ENCODE data around the gene VSIR. TPM values are rescaled to one million over a fixed set of nuclear protein-coding genes. Genes with fewer than 3 reads are reported as not detected.

Gene VSIR
- total and polyA plus RNA-seq, 9 of the 15 experiments (the other 6 are each of a cell fraction or from before 2014, with no cell fraction given) = 0.14 to 20.5 (median 9.3) TPM

GRCh38 chr10:71748671-71749191, 24.6 kb downstream of the VSIR start (continued):
- TF ChIP-seq, protein P1, sequence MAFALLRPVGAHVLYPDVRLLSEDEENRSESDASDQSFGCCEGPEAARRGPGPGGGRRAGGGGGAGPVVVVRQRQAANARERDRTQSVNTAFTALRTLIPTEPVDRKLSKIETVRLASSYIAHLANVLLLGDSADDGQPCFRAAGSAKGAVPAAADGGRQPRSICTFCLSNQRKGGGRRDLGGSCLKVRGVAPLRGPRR (CRISPR knock-in tag; IDR thresholded peaks at IDR 0.05) = no peak
- TF ChIP-seq ZNF583 (CRISPR knock-in tag; IDR thresholded peaks at IDR 0.05) (peak; percentile 85), CHCHD3 (CRISPR knock-in tag; IDR thresholded peaks at IDR 0.05) (no peak), ZNF274 (IDR thresholded peaks at IDR 0.05; ENCODE audit: borderline replicate concordance, low read depth, low read length) (no peak), NRF1 (conservative IDR thresholded peaks at IDR 0.05 in 1 of 2, IDR thresholded peaks at IDR 0.05 in 1 of 2) (no peak), PCBP2 (IDR thresholded peaks at IDR 0.05; ENCODE audit: low read depth, low read length, poor library complexity, severe bottlenecking) (no peak), ASH1L (IDR thresholded peaks at IDR 0.05; ENCODE audit: borderline replicate concordance, low read depth, partially characterized antibody) (no peak), TCFL5 (CRISPR knock-in tag; conservative IDR thresholded peaks at IDR 0.05) (no peak; the same call in 1 of the 2 replicates), CAMTA2 (CRISPR knock-in tag; conservative IDR thresholded peaks at IDR 0.05) (no peak), ZNF444 (CRISPR knock-in tag; IDR thresholded peaks at IDR 0.05) (0 out of 2 replicates have a peak, but pooled peaks have one; percentile 4), ZNF124 (CRISPR knock-in tag; IDR thresholded peaks at IDR 0.05) (no peak), FOXA3 (CRISPR knock-in tag; conservative IDR thresholded peaks at IDR 0.05 in 1 of 2, IDR thresholded peaks at IDR 0.05 in 1 of 2) (0 out of 4 replicates have a peak, but pooled peaks of 1 of the 2 experiments have one; percentile 52), HDAC3 (IDR thresholded peaks at IDR 0.05; ENCODE audit: borderline replicate concordance, partially characterized antibody) (no peak), ZNF551 (CRISPR knock-in tag; IDR thresholded peaks at IDR 0.05) (no peak), ZNF57 (CRISPR knock-in tag; IDR thresholded peaks at IDR 0.05) (peak; percentile 78; the same call in 1 of the 2 replicates), THRAP3 (IDR thresholded peaks at IDR 0.05; ENCODE audit: borderline replicate concordance) (no peak), STAG1 (CRISPR knock-in tag; IDR thresholded peaks at IDR 0.05; ENCODE audit: borderline replicate concordance) (no peak), TEAD4 (IDR thresholded peaks at IDR 0.05; ENCODE audit: low read length) (no peak), TEAD4 (CRISPR knock-in tag; IDR thresholded peaks at IDR 0.05; ENCODE audit: borderline replicate concordance) (no peak), KDM1A (IDR thresholded peaks at IDR 0.05) (no peak), NCOA1 (IDR thresholded peaks at IDR 0.05; ENCODE audit: low read depth) (no peak), KAT2B (IDR thresholded peaks at IDR 0.05; ENCODE audit: low read depth, low read length) (no peak), JUNB (CRISPR knock-in tag; conservative IDR thresholded peaks at IDR 0.05) (no peak), KAT8 (IDR thresholded peaks at IDR 0.05; ENCODE audit: low read depth) (no peak), CTBP1 (IDR thresholded peaks at IDR 0.05; ENCODE audit: borderline replicate concordance) (peak; percentile 72; the same call in 1 of the 2 replicates), NUFIP1 (IDR thresholded peaks at IDR 0.05; ENCODE audit: partially characterized antibody) (no peak), NCOA4 (IDR thresholded peaks at IDR 0.05; ENCODE audit: partially characterized antibody) (no peak)
- TF ChIP-seq, protein P2, sequence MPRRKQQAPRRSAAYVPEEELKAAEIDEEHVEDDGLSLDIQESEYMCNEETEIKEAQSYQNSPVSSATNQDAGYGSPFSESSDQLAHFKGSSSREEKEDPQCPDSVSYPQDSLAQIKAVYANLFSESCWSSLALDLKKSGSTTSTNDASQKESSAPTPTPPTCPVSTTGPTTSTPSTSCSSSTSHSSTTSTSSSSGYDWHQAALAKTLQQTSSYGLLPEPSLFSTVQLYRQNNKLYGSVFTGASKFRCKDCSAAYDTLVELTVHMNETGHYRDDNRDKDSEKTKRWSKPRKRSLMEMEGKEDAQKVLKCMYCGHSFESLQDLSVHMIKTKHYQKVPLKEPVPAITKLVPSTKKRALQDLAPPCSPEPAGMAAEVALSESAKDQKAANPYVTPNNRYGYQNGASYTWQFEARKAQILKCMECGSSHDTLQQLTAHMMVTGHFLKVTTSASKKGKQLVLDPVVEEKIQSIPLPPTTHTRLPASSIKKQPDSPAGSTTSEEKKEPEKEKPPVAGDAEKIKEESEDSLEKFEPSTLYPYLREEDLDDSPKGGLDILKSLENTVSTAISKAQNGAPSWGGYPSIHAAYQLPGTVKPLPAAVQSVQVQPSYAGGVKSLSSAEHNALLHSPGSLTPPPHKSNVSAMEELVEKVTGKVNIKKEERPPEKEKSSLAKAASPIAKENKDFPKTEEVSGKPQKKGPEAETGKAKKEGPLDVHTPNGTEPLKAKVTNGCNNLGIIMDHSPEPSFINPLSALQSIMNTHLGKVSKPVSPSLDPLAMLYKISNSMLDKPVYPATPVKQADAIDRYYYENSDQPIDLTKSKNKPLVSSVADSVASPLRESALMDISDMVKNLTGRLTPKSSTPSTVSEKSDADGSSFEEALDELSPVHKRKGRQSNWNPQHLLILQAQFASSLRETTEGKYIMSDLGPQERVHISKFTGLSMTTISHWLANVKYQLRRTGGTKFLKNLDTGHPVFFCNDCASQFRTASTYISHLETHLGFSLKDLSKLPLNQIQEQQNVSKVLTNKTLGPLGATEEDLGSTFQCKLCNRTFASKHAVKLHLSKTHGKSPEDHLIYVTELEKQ (CRISPR knock-in tag; IDR thresholded peaks at IDR 0.05) = peak; percentile 50; the same call in 1 of the 2 replicates
